NCI-H69 (cell line): Measurements from ENCODE around the gene ARMC6.
A peak's percentile ranks its signal among the peaks of the same experiment; 100 is the strongest.
"Not testable (repeated sequence)": the region's sequence is repeated elsewhere in the genome, so short reads cannot be mapped to it uniquely, and the experiment has no call there.

Source experiments
- DNase-seq: peaks from one replicate; lab custom pipeline; 2025; lab: John Stamatoyannopoulos, UW

The ARMC6 gene

DNA sequence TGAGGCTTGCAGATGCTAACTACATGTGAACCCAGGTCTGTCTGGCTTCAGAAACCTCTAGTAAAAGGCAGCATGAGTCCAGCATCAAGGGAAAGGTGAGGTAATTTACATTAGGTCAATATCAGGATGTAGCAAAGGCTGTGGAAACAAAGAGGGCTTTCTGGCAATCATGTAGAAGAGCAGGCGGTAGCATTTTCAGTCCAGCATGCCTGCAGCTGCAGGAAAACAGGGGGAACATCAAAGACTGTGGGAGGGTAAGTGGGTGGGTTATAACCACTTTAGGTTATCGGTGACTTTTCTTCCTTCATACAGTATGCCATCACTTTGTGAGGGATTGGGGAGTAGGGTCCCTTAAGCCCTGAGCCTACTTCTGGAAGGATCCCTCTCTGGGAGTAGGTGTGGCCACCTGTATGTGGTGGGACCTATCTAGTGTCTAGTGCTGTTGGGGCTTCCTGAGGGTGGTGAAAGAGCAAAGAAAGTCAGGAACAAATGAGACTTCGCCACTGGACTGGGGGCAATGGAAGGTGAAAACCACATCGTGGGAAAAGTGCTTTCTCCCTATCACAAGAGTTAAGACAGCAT is 10.9 kb upstream of the ARMC6 start:
- DNase-seq: no peak

DNA sequence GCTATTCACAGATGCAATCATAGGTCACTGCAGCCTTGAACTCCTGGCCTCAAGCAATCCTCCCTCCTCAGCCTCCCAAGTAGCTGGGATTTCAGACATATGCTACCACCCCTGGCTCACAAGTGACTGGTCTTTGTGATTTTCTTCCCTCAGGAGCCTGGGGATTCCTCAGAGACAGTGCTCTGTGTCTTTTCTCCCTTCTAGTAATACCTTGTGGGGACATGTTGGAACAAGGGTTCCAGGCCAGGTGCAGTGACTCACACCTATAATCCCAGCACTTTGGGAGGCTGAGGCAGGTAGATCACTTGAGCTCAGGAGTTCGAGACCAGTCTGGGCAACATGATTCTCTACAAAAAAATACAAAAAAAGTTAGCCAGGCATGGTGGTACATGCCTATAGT is 10.0 kb upstream of the ARMC6 start:
- not testable (repeated sequence) for DNase-seq

DNA sequence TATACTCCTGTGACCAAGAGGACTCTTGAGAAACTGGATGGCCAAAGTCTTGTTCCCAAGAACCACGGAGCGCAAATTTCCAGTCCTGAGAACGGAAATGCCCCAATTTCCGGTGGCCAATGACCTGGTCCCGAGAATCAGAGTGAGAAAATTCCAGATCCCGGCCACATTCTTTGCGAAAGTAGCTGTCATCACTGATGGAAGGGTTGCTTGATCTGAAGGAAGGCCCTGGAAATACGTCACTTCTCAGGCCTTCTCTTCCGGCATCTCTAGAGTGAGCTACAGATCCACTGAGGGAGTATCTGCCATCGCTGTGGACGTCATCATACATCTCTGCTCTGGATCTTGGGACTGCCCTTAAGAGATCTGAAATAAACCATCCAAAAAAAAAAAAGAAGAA is 7.5 kb upstream of the ARMC6 start:
- DNase-seq: no peak

DNA sequence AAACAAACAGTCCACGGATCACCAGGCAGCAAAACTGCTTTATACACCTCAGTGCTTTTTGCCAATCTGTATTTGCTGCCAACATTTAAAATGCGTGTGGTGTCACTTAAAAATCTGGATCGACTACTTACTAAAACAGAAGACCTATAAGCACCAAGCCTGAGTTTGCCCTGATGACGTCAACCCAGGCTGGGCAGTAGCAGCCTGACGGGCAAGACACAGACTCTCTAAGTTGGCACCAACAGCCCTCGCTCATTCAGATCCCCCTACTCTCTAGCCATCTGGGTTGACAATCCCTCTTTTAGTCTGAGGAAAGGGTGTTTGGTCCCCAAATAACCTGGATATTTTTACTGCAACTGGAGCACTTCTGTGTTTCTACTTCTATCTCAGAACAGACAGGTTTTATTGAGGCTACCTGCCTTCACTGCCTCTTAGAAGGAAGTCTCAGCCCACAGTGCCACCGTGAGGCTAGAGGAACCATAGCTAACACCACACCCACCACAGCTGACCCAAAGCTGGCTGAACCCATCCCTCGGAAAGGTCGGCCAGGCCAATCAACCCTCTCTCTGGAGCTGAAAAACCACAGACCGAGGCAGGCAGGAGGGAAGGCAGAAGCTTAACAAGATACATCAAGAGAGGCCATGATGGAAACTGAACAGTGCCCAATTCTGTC is 7.0 kb upstream of the ARMC6 start:
- DNase-seq: no peak

DNA sequence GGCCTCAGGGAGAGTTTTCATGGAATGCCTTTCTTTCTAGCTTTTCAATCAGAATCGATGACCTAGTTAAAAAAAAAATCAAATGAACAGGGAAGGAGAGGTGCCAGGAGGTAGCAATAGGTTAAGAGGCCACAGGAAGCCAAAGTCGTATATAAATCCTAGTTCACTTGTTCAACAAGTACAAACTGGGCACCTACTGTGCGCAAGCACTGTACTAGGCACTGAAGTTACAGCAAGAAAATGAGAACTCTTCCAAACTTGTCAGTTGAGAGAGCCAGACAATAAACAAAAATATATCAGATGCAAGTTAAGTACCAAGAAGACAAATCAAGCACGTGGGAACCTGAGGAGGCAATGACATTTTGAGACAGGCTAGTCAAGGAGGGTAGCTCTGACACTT is 6.2 kb upstream of the ARMC6 start:
- no peak for DNase-seq

DNA sequence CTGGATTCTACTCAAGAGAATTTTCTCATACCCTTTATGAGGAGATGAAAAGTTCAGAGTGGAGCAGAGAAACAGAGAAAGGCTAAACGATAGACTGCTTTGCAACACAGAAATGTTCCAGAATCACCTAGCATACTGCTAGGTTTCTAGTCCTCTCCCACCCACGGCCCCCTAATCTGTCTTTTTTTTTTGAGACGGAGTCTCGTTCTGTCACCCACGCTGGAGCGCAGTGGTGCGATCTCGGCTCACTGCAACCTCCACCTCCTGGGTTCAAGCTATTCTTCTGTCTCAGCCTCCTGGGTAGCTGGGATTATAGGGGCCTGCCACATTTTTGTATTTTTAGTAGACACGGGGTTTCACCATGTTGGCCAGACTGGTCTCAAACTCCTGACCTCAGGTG is 4.9 kb upstream of the ARMC6 start:
- no peak for DNase-seq

DNA sequence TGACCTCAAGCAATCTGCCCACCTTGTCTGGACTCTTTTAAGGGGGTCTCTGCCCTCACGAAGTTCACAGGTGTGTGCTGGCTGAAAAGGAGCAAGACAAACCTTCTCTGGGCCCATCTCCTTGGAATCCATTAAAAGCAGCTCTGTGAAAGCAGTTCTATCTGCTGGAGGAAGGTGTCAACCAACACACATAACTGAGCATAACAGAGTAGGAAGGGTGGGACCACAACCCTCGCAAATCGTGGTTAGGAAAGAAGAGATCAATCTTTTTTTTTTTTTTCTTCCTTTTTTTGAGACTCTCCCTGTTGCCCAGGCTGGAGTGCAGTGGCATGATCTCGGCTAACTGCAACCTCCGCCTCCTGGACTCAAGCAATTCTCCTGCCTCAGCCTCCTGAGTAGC is 1.5 kb upstream of the ARMC6 start:
- no peak for DNase-seq

DNA sequence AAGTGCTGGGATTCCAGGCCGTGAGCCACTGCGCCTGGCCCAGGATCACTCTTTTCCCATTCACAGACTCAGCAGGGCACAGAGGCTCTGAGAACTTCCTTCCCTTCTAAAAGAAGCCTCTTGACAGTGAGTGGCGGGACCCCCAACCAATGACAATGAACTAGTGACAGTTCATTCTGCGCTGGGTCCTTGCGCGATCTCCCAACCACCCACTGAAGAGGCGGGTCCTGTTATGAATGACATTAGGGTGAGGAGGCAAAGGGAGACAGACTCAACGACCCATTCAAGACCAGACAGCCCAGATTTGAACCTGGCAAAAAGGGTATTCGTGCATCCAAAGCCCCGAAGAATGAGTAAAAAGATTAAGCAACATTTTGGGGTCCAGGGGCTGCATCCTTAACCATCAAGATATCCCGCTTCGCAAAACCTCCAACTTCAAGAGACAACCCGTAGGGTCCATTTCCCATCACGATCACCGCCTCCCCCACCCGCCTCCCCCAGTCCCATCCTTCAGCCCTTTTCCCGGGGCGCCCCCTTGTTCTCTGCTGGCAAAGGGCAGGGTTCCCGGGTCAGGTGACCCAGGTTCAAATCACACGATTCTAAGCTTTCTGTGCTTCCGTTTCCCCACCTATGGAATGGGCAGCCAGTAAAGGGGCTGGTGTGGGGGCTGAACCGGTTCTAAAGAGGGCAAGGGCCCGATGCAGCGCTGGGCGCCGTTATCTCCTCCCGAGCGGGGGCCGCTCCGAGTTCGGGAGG is 805 bp upstream of the ARMC6 start:
- peak; percentile 69 for DNase-seq

DNA sequence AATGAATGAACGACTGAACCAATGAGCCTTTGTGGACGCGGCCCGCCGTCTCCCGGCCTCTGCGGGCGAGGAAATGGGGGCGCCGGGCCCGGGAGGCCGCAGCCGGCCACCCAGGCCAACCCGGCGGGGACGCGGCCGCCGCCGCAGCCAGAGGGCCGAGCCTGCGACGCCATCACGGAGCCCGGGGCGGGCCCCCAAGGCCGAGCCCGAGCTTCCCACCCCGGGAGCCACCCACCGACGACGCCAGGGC is 302 bp upstream of the ARMC6 start:
- no peak for DNase-seq

DNA sequence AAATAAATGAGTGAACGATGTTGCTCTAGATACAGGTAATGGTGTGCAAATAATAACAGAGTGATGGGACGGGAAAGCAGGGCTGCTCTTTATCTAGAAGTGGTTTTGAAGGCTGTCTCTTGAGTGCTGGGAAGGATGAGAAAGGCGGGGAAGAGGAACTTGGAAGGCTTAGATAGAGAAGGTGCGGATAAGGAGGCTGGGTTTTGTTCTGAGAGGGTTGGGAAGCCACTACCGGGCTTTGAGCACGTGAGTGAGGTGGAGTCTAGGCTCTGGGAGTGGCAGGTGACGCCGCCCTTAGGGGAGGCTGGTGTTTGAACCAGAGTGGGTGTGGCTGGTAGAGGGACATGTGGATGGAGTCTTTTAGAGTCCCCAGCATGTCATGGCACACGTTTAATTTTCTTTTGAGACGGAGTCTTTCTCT is 811 bp downstream of the ARMC6 start:
- DNase-seq: peak; percentile 91

DNA sequence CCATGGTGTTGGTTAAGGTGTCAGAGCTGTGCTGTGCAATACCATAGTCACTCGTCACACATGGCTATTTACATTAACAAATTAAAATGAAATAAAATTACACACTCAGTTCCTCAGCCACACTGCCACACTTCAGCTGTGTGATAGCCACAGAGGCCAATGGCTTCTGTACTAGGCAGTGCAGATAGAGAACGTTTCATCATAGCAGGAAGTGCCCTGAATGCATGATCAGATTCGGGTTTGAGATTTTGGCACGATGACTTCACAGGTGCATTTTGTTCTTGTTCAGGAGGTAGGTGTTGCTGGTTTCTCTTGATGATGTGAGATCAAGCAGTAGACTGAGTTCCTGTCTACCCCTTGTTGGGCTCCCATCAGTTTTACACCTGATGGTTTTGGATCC is 6.5 kb downstream of the ARMC6 start:
- DNase-seq: no peak

DNA sequence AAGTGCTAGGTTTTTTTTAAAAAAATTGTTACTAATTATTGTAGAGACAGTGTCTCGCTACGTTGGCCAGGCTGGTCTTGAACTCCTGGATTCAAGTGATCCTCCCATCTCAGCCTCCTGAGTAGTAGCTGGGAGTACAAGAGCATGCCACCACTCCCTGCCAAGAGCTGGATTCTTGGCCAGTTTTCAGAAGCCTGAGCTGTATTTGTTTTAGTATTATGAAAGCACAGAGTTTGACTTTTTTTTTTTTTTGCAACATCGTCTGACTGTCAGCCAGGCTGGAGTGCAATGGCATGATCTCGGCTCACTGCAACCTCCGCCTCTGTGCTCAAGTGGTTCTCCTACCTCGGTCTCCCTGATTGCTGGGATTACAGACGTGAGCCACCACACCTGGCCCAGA is 7.0 kb downstream of the ARMC6 start:
- no peak for DNase-seq

DNA sequence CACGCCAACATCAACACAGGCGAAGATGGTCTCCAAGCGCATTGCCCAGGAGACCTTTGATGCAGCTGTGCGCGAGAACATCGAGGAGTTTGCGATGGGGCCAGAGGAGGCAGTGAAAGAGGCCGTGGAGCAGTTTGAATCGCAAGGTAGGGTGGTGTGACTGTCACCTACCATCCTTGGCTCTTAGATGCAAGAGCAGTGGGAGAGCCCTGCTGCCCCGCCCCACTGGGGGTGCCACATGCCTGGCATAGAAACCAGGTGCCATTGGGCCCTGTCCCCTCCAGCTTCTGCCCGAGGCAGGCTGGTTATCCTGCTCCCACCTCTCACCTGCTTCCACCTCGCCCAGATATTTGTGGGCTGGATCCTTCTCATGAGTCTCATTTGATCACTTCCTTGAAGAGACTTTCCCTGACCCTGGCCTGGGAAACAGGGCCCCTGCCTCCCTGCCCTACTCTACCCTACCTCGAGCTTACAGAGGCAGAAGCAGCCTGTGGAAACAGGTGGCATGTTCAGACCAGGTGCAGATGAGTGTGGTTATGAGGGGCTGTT is 9.4 kb downstream of the ARMC6 start:
- DNase-seq: no peak

DNA sequence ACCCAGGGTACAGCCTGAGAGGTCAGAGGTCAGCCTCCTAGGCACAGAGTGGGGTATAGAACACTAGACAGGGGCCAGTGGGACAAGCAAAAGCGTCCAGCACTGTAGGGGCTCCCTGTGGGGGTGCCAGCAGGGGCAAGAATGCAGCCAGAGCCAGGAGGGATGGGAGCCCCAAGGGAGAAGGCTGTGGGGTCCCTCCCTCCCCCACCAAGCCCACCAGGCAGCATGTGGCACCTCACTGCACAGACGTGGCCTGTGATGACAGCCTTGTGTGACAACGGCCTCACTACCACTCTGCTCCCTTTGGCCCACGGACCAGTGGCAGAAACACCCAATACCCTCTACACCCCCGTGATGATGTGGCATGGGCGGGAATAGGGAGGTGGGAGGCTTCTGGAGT is 10.1 kb downstream of the ARMC6 start:
- no peak for DNase-seq

DNA sequence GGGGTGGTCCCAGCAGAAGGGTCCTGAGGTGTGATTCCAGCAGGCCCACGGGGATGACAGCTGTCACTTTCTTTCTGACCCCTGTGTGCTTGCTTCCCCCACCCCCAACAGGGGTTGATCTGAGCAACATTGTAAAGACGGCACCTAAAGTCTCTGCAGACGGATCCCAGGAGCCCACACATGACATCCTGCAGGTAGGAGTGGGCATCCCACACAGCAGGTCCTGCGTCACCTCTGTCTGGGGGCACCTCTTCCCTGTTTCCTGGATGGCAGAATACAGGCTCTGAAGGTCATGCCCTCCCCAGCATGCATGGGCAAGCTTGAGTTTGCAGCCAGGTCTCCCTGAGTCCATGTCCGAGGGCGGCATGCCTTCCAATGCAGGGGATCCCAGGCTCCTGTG is 10.5 kb downstream of the ARMC6 start:
- no peak for DNase-seq

DNA sequence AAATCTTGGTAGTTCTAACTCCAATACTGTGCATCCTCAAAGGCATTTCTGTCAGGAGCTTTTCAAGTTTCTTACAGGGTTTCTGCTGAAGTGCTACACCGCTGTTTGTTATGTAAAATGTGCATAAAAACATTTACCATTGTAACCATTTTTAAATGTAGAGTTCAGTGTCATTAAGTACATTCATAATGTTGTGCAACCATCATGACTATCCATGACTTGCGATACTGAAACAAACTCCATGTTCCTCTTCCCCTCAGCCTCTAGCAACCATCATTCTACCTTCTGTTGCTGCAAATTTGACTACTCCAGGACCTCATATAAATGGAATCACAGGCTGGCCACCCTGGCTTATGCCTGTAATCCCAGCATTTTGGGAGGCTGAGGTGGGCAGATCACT is 16.0 kb downstream of the ARMC6 start:
- DNase-seq: no peak

DNA sequence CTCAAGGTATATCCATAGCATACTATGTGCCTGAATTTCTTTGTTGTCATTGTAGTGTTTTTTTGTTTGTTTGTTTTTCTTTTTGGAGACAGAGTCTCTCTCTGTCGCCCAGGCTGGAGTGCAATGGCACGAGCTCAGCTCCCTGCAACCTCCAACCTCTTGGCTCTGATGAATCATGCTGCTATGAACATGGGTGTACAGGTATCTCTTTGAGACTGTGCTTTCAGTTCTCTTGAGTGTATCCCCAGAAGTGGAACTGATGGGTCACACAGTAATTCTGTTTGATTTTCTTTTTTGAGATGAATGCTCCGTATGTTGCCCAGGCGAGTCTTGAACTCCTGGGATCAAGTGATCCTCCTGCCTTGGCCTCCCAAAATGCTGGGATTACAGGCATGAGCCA is 16.7 kb downstream of the ARMC6 start:
- no peak for DNase-seq

DNA sequence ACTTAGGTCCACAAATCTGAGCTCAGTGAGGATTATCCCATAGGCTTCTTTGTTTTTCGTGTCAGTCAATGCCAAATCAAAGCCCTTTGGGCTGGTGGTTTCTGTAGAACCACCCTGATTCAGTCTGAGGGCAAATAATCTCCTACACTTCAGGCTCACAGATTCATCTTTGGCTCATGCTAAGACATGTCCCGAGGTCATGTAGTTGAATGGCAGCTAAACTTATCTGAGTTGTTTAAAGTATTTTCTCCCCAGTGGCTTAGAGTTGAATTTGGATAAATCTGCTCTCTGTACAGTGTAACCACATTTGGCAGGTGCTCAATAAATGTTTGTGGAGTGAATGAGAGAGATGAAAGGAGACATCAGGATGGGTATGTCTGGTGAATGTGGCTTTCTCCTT is 17.3 kb downstream of the ARMC6 start:
- DNase-seq: no peak

DNA sequence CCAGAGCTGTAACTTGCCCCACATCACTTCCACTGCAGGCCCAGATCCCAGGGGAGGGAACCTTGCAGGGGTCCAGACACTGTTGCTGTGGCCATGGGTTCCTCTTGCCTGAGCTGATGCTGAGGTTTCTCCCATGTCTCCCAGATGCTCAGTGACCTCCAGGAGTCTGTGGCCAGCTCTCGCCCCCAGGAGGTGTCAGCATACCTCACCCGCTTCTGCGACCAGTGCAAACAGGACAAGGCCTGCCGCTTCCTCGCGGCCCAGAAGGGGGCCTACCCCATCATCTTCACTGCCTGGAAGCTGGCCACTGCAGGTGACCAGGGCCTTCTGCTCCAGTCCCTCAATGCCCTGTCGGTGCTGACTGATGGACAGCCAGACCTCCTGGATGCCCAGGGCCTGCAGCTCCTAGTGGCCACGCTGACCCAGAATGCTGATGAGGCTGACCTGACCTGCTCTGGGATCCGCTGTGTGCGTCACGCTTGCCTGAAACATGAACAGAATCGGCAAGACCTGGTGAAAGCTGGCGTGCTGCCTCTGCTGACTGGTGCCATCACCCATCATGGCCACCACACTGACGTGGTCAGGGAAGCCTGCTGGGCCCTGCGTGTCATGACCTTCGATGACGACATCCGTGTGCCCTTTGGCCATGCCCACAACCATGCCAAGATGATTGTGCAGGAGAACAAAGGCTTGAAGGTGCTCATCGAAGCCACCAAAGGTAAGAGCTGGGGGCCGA is 18.2 kb downstream of the ARMC6 start:
- DNase-seq: no peak

DNA sequence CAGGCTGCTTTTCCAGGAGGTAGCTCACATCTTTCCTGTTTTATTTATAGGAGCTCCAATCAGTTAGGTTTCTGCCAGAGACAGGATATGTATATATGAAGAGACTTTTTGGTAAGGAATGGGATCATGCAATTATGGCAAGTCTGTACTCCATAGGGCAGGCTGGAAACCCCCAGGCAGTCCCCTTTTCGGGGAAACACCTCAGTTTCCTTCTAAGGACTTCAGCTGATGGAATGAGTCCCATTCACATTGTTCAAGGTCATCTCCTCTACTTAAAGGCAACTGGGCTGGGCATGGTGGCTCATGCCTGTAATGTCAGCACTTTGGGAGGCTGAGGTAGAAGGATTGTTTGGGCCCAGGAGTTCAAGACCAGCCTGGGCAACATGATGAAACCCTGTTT is 19.5 kb downstream of the ARMC6 start:
- DNase-seq: no peak

DNA sequence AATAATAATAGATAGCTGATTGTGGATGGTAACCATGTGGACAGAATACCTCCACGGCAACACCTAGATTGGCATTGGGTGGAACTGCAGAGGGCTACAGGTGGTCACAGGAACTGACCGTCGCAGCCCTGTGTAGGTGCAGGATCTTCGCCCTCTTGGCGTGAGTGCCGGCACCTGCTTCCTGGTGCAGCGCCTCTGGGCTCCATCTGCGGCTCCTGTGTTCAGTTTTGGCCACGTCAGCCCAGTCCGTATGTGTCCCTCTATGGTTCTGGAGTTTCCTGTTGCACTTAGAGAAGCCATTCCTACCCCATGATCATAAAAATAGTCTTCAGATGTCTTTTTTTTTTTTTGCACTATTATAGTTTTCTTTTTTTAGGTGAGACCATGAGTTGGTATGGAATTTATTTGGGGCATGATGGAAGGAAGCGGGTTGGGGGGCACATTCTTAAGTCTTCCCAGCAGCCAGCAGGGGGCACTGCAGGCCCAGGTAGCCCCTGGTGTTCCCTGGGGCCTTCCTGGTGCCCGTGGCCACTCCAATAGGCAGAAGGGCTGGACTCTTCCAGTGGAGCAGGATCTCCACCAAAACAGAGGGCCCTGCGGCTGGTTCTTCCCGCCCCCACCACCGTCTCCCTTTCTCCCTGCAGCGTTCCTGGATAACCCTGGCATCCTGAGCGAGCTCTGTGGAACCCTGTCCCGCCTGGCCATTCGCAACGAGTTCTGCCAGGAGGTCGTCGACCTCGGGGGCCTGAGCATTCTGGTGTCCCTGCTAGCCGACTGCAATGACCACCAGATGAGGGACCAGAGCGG is 20.3 kb downstream of the ARMC6 start:
- peak; percentile 67 for DNase-seq

DNA sequence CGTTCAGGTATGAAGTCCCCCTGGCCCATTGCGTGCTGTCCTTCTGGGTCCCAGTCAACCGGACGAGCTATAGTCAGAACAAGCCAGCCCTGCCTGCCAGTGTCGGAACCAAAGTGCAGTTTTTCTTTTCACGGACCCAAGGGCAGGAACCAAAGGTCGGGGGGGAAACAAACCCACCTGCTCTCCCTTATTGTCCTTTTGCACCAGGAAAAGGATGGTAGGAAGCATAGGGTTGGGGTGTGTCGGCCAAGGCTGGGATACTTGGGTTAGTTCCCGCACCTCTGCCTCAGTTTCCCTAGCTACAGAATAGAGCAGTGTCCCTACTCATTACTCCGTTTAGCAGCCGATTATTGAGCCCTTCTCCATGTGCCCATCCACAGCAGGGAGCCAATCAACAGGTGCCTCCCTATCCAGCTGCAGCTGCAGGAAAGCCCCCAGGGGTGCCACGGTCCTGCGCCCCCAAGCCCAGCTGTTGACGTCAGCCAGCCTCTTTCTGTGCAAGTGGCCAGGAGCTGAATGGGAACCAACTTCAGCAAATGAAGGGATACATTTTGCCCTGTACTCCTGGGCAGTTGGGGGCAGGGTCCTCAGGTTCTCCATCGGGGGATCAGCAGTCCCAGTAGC is 21.0 kb downstream of the ARMC6 start:
- DNase-seq: no peak
